Measurements from ENCODE around the gene ZDHHC14.

The ZDHHC14 gene

GRCh38 chr6:157679605-157680580, 298.9 kb downstream of the ZDHHC14 start:
- Histone ChIP-seq H3F3A (ENCODE audit: insufficient read depth, low read length) (no peaks in the 10 kb centered on the region), H3K36me3 (replicated peaks; ENCODE audit: insufficient read depth, low read length) (no peaks in the 10 kb centered on the region), H3K27ac (ENCODE audit: low read length) (no peak overlapping the region), H3K4me2 (ENCODE audit: low read depth, low read length) (no peak overlapping the region), H3K9me2 (replicated peaks; ENCODE audit: insufficient read depth, low read length) (no peaks in the 10 kb centered on the region), H3K79me2 (ENCODE audit: low read length) (no peaks in the 10 kb centered on the region), H3K9ac (ENCODE audit: low read length) (no peak overlapping the region), H3K4me3 (ENCODE audit: low read length) (no peak overlapping the region), H3K27me3 (replicated peaks; ENCODE audit: insufficient read depth, low read length) (no peaks in the 10 kb centered on the region), H4K20me1 (ENCODE audit: insufficient read depth, low read length) (no peaks in the 10 kb centered on the region), H3K9me3 (replicated peaks; ENCODE audit: insufficient read depth, low read length) (no peaks in the 10 kb centered on the region), H3K4me1 (ENCODE audit: low read length) (no peaks in the 10 kb centered on the region), H2AFZ (ENCODE audit: low read length) (no peak overlapping the region)
- TF ChIP-seq, protein P1, sequence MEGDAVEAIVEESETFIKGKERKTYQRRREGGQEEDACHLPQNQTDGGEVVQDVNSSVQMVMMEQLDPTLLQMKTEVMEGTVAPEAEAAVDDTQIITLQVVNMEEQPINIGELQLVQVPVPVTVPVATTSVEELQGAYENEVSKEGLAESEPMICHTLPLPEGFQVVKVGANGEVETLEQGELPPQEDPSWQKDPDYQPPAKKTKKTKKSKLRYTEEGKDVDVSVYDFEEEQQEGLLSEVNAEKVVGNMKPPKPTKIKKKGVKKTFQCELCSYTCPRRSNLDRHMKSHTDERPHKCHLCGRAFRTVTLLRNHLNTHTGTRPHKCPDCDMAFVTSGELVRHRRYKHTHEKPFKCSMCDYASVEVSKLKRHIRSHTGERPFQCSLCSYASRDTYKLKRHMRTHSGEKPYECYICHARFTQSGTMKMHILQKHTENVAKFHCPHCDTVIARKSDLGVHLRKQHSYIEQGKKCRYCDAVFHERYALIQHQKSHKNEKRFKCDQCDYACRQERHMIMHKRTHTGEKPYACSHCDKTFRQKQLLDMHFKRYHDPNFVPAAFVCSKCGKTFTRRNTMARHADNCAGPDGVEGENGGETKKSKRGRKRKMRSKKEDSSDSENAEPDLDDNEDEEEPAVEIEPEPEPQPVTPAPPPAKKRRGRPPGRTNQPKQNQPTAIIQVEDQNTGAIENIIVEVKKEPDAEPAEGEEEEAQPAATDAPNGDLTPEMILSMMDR (IDR thresholded peaks at IDR 0.05; ENCODE audit: low read length): no peak
- TF ChIP-seq EZH2 (optimal IDR thresholded peaks at IDR 0.05; ENCODE audit: low read depth, low read length) (no peak), EZH2phosphoT487 (IDR thresholded peaks at IDR 0.05; ENCODE audit: low read length) (no peak)
- DNase-seq: no peak

DNA sequence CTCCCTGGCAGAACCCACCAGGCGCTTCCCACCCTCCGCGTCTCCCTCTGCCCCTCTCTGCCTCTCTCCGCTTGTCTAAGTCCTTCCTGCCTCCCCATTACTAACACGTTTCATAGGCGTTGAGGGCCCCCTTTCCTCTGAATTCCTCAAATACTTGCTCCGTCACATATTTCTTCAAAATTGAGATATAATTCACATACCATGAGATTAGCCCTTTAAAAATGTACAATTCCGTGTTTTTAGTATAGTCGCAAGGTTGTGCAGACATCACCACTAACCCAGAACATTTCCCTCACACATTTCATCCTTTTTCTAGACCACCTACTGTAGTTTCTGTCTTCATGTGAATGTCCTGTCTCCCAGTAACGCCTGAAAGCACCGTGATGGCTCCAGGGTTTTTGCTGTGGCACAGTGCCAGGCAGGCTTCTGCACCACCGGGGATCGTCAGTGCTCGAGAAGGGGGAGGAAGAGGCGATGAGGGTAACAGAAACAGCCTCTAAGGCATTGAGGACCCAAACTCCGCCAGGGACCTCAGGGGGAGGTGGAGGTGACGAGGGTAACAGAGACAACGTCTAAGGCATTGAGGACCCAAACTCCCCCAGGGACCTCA, 300.2 kb downstream of the ZDHHC14 start:
- DNase-seq: no peak
- no peaks in the 10 kb centered on the region for H3K27me3 ChIP-seq (replicated peaks; ENCODE audit: insufficient read depth, low read length)
- no peak overlapping the region for H3K4me3 ChIP-seq (ENCODE audit: low read length)
- H3F3A ChIP-seq (ENCODE audit: insufficient read depth, low read length): no peaks in the 10 kb centered on the region
- no peak overlapping the region for H3K27ac ChIP-seq (ENCODE audit: low read length)
- H3K9me2 ChIP-seq (replicated peaks; ENCODE audit: insufficient read depth, low read length): no peaks in the 10 kb centered on the region
- no peaks in the 10 kb centered on the region for H3K36me3 ChIP-seq (replicated peaks; ENCODE audit: insufficient read depth, low read length)
- H2AFZ ChIP-seq (ENCODE audit: low read length): no peak overlapping the region
- no peaks in the 10 kb centered on the region for H3K9me3 ChIP-seq (replicated peaks; ENCODE audit: insufficient read depth, low read length)
- no peak for TF ChIP-seq EZH2phosphoT487 (IDR thresholded peaks at IDR 0.05; ENCODE audit: low read length)
- TF ChIP-seq, protein P1 (IDR thresholded peaks at IDR 0.05; ENCODE audit: low read length): no peak
- H3K79me2 ChIP-seq (ENCODE audit: low read length): no peaks in the 10 kb centered on the region
- no peaks in the 10 kb centered on the region for H3K4me1 ChIP-seq (ENCODE audit: low read length)
- no peak overlapping the region for H3K9ac ChIP-seq (ENCODE audit: low read length)
- no peak overlapping the region for H3K4me2 ChIP-seq (ENCODE audit: low read depth, low read length)
- H4K20me1 ChIP-seq (ENCODE audit: insufficient read depth, low read length): no peaks in the 10 kb centered on the region

DNA sequence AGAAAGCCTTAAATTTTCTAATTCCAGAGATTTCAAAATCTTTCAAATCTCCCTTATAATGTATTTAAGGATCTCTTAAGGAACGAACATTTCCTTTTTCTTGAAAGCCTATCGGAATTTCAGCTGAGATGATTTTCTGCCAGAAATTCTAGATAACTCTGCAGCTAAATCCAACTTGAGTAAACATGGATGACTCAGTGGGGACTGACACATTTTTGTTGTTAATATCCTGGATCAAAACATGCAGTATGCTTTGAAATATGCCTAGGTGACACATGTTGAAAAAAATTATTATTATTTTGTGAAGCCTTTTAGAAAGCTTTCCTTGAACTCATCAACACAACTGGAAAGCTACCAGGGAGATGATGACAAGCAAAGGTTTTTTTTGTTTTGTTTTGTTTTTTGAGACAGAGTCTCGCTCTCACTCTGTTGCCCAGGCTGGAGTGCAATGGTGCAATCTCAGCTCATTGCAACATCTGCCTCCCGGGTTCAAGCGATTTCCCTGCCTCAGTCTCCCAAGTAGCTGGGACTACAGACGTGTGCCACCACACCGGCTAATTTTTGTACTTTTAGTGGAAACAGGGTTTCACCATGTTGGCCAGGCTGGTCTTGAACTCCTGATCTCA, 302.0 kb downstream of the ZDHHC14 start:
- Histone ChIP-seq H3K27ac (ENCODE audit: low read length) (no peak overlapping the region), H3K9me2 (replicated peaks; ENCODE audit: insufficient read depth, low read length) (no peaks in the 10 kb centered on the region), H3K27me3 (replicated peaks; ENCODE audit: insufficient read depth, low read length) (no peaks in the 10 kb centered on the region), H3K79me2 (ENCODE audit: low read length) (no peaks in the 10 kb centered on the region), H3K4me2 (ENCODE audit: low read depth, low read length) (no peak overlapping the region), H2AFZ (ENCODE audit: low read length) (no peak overlapping the region), H4K20me1 (ENCODE audit: insufficient read depth, low read length) (no peaks in the 10 kb centered on the region), H3K4me3 (ENCODE audit: low read length) (no peak overlapping the region), H3F3A (ENCODE audit: insufficient read depth, low read length) (no peaks in the 10 kb centered on the region), H3K4me1 (ENCODE audit: low read length) (no peaks in the 10 kb centered on the region), H3K9me3 (replicated peaks; ENCODE audit: insufficient read depth, low read length) (no peaks in the 10 kb centered on the region), H3K36me3 (replicated peaks; ENCODE audit: insufficient read depth, low read length) (no peaks in the 10 kb centered on the region), H3K9ac (ENCODE audit: low read length) (no peak overlapping the region)
- TF ChIP-seq EZH2 (optimal IDR thresholded peaks at IDR 0.05; ENCODE audit: low read depth, low read length) (no peak), EZH2phosphoT487 (IDR thresholded peaks at IDR 0.05; ENCODE audit: low read length) (no peak)
- TF ChIP-seq, protein P1 (IDR thresholded peaks at IDR 0.05; ENCODE audit: low read length): no peak
- DNase-seq: no peak
